GM23338 (cell line): Measurements from ENCODE around the gene PRKCG. TPM values are rescaled to one million over a fixed set of nuclear protein-coding genes. Genes with fewer than 3 reads are reported as not detected.

ENCODE experiments used
- ATAC-seq: fragments of 200-7000 bp; cut with Tn5 transposase; 3 replicates; pipeline ENCODE4 v1.9.1; 2020
- DNase-seq: peaks from one replicate; pipeline ENCODE4 v3.0.0-alpha.2; 2015; ENCODE audit warnings: low spot score
- H2AFZ ChIP-seq: fragments of 200-600 bp; sonication (generic); 2 replicates; pipeline ENCODE4 v1.8.0; 2016; ENCODE audit warnings: antibody characterized with exemption, mild to moderate bottlenecking, moderate library complexity
- H3F3A ChIP-seq: fragments of 200-600 bp; sonication (generic); replicated peaks from 2 replicates; pipeline ENCODE4 v1.8.0; 2017; ENCODE audit warnings: antibody characterized with exemption, mixed run types, low read depth
- H3K27ac ChIP-seq: fragments of 200-600 bp; sonication (generic); 2 replicates; pipeline ENCODE4 v1.6.1; 2016; ENCODE audit warnings: low read depth
- H3K27me3 ChIP-seq: fragments of 200-600 bp; sonication (generic); 2 replicates; pipeline ENCODE4 v1.8.0; 2016; ENCODE audit warnings: mild to moderate bottlenecking, mixed run types, moderate library complexity; ENCODE audit not compliant: insufficient read depth
- H3K36me3 ChIP-seq: fragments of 200-600 bp; sonication (generic); 2 replicates; pipeline ENCODE4 v1.8.0; 2016; ENCODE audit warnings: mild to moderate bottlenecking; ENCODE audit not compliant: insufficient read depth
- H3K4me1 ChIP-seq: fragments of 200-600 bp; sonication (generic); 2 replicates; pipeline ENCODE4 v1.8.0; 2016; ENCODE audit warnings: mild to moderate bottlenecking, moderate library complexity; ENCODE audit not compliant: insufficient read depth
- H3K4me2 ChIP-seq: fragments of 200-600 bp; sonication (generic); 2 replicates; pipeline ENCODE4 v1.7.1; 2017; ENCODE audit warnings: mixed run types
- H3K4me3 ChIP-seq: fragments of 200-600 bp; sonication (generic); 2 replicates; pipeline ENCODE4 v1.6.1; 2016; ENCODE audit warnings: mixed run types
- H3K79me2 ChIP-seq: fragments of 200-600 bp; sonication (generic); replicated peaks from 2 replicates; pipeline ENCODE4 v1.8.0; 2017; ENCODE audit warnings: mild to moderate bottlenecking; ENCODE audit not compliant: insufficient read depth
- H3K9me2 ChIP-seq: fragments of 200-600 bp; sonication (generic); 2 replicates; pipeline ENCODE4 v1.8.0; 2017; ENCODE audit not compliant: insufficient read depth
- H4K20me1 ChIP-seq: fragments of 200-600 bp; sonication (generic); replicated peaks from 2 replicates; pipeline ENCODE4 v1.8.0; 2017; ENCODE audit warnings: mild to moderate bottlenecking; ENCODE audit not compliant: insufficient read depth
- H3K27ac Mint-ChIP-seq: 2 replicates; pipeline ENCODE4 v1.8.0; 2020; ENCODE audit warnings: inconsistent platforms, mild to moderate bottlenecking, moderate library complexity, mixed read lengths
- H3K27me3 Mint-ChIP-seq: 3 replicates; pipeline ENCODE4 v1.8.0; 2022; ENCODE audit warnings: low read depth, mild to moderate bottlenecking, moderate library complexity, mixed read lengths, inconsistent platforms; ENCODE audit not compliant: insufficient read depth, poor library complexity
- H3K36me3 Mint-ChIP-seq: 3 replicates; pipeline ENCODE4 v1.8.0; 2021; ENCODE audit warnings: low read depth, mild to moderate bottlenecking, inconsistent platforms, moderate library complexity, mixed read lengths
- H3K4me1 Mint-ChIP-seq: 3 replicates; pipeline ENCODE4 v1.8.0; 2020; ENCODE audit warnings: mild to moderate bottlenecking, inconsistent platforms, mixed read lengths
- H3K4me3 Mint-ChIP-seq: 3 replicates; pipeline ENCODE4 v1.8.0; 2021; ENCODE audit warnings: moderate library complexity, mild to moderate bottlenecking, inconsistent platforms, mixed read lengths
- H3K9me3 Mint-ChIP-seq: 3 replicates; pipeline ENCODE4 v1.8.0; 2020; ENCODE audit warnings: moderate library complexity, mild to moderate bottlenecking, inconsistent platforms, mixed read lengths
- CREB1 ChIP-seq: fragments of 250-450 bp; sonication (Bioruptor Pico); IDR thresholded peaks from 2 replicates; pipeline ENCODE4 v1.5.0; 2020; ENCODE audit warnings: low read depth, mild to moderate bottlenecking, moderate library complexity
- EZH2 ChIP-seq: fragments of 200-600 bp; sonication (generic); IDR thresholded peaks from one replicate; pipeline ENCODE4 v1.8.0; 2017; ENCODE audit warnings: antibody characterized with exemption, mild to moderate bottlenecking, low read depth; ENCODE audit not compliant: unreplicated experiment
- EZH2phosphoT487 ChIP-seq: fragments of 200-600 bp; sonication (generic); IDR thresholded peaks from one replicate; pipeline ENCODE4 v1.8.1; 2018; ENCODE audit warnings: antibody characterized with exemption; ENCODE audit not compliant: unreplicated experiment
- JUNB ChIP-seq: IDR thresholded peaks from one replicate; pipeline ENCODE4 v1.6.1; 2016; ENCODE audit warnings: antibody characterized with exemption; ENCODE audit not compliant: unreplicated experiment
- NANOG ChIP-seq: IDR thresholded peaks from 2 replicates; pipeline ENCODE4 v1.6.1; 2016; ENCODE audit warnings: antibody characterized with exemption, borderline replicate concordance
- POLR2AphosphoS5 ChIP-seq: IDR thresholded peaks from 2 replicates; pipeline ENCODE4 v1.6.1; 2016; ENCODE audit warnings: antibody characterized with exemption, low read depth
- STAT1 ChIP-seq: IDR thresholded peaks from one replicate; pipeline ENCODE4 v1.6.1; 2016; ENCODE audit warnings: antibody characterized with exemption; ENCODE audit not compliant: unreplicated experiment
- ZNF114 ChIP-seq: fragments of 250-450 bp; sonication (Bioruptor Pico); IDR thresholded peaks from 2 replicates; pipeline ENCODE4 v1.5.0; 2020; ENCODE audit warnings: mild to moderate bottlenecking, moderate library complexity
- ZNF331 ChIP-seq: fragments of 250-450 bp; sonication (Bioruptor Pico); IDR thresholded peaks from 2 replicates; pipeline ENCODE4 v1.5.0; 2020; ENCODE audit warnings: low read depth, mild to moderate bottlenecking, moderate library complexity
- polyA plus RNA-seq: library from polyadenylated mRNA; unstranded; fragments of >200 nt; fragmentation: Nextera tagmentation; extraction: Ambion mirVana; gene quantifications from 2 replicates; pipeline ENCODE4 v1.2.1, GENCODE V29; 2016
- total RNA-seq: library from RNA; depleted of rRNA; stranded (reverse); fragments of >200 nt; shearing (Covaris generic); gene quantifications from 2 replicates; pipeline ENCODE4 v1.2.3, GENCODE V29; 2014
- TF ChIP-seq, protein P1 (sequence below): IDR thresholded peaks from one replicate; pipeline ENCODE4 v1.6.1; 2018; ENCODE audit warnings: antibody characterized with exemption; ENCODE audit not compliant: unreplicated experiment
- TF ChIP-seq, protein P2 (sequence below), 2 experiments: fragments of 200-600 bp in 1 of 2; sonication (generic) in 1 of 2; conservative IDR thresholded peaks; 2 replicates each; pipeline versions ENCODE4 v1.5.1 to v1.6.1; 2016 to 2017; ENCODE audit warnings: antibody characterized with exemption in 2 of 2, low read depth in 2 of 2, mild to moderate bottlenecking in 2 of 2, moderate library complexity in 1 of 2
- TF ChIP-seq, protein P3 (sequence below): fragments of 250-450 bp; sonication (Bioruptor Pico); IDR thresholded peaks from 2 replicates; pipeline ENCODE4 v1.5.0; 2020; ENCODE audit warnings: mild to moderate bottlenecking, moderate library complexity
- TF ChIP-seq, protein P4 (sequence below): IDR thresholded peaks from 2 replicates; pipeline ENCODE4 v1.6.1; 2016; ENCODE audit warnings: antibody characterized with exemption

PRKCG gene
- total and polyA plus RNA-seq, 2 experiments from 2014 or later = 15.4 to 15.9 TPM

DNA sequence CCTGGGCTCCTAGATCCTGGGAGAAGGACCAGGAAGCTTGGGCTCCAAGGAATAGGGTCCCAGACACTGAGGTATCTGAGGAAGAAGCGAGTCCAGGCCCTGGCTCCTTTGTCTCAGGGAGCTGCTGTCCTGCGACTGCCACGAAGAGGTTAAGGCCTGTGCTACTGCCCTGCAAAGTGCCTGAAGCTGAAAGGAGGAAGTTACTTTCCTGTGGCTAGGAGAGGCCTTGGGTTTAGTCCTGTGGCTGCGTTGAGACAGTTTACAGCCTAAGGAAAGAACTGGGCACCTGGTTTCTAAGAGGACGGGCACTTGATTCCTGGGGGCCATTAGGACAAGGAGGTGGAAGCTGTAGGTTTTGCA is 11.5 kb upstream of the PRKCG start:
- H3K9me2 ChIP-seq = no peaks in the 10 kb centered on the region
- ATAC-seq (no peak), DNase-seq (no peak)
- TF ChIP-seq POLR2AphosphoS5 (no peak), CREB1 (CRISPR knock-in tag) (no peak), EZH2phosphoT487 (no peak), ZNF114 (CRISPR knock-in tag) (no peak), NANOG (no peak), JUNB (no peak), EZH2 (no peak), ZNF331 (CRISPR knock-in tag) (no peak), STAT1 (no peak)
- TF ChIP-seq, protein P1, sequence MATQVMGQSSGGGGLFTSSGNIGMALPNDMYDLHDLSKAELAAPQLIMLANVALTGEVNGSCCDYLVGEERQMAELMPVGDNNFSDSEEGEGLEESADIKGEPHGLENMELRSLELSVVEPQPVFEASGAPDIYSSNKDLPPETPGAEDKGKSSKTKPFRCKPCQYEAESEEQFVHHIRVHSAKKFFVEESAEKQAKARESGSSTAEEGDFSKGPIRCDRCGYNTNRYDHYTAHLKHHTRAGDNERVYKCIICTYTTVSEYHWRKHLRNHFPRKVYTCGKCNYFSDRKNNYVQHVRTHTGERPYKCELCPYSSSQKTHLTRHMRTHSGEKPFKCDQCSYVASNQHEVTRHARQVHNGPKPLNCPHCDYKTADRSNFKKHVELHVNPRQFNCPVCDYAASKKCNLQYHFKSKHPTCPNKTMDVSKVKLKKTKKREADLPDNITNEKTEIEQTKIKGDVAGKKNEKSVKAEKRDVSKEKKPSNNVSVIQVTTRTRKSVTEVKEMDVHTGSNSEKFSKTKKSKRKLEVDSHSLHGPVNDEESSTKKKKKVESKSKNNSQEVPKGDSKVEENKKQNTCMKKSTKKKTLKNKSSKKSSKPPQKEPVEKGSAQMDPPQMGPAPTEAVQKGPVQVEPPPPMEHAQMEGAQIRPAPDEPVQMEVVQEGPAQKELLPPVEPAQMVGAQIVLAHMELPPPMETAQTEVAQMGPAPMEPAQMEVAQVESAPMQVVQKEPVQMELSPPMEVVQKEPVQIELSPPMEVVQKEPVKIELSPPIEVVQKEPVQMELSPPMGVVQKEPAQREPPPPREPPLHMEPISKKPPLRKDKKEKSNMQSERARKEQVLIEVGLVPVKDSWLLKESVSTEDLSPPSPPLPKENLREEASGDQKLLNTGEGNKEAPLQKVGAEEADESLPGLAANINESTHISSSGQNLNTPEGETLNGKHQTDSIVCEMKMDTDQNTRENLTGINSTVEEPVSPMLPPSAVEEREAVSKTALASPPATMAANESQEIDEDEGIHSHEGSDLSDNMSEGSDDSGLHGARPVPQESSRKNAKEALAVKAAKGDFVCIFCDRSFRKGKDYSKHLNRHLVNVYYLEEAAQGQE = no peak
- TF ChIP-seq, protein P2, sequence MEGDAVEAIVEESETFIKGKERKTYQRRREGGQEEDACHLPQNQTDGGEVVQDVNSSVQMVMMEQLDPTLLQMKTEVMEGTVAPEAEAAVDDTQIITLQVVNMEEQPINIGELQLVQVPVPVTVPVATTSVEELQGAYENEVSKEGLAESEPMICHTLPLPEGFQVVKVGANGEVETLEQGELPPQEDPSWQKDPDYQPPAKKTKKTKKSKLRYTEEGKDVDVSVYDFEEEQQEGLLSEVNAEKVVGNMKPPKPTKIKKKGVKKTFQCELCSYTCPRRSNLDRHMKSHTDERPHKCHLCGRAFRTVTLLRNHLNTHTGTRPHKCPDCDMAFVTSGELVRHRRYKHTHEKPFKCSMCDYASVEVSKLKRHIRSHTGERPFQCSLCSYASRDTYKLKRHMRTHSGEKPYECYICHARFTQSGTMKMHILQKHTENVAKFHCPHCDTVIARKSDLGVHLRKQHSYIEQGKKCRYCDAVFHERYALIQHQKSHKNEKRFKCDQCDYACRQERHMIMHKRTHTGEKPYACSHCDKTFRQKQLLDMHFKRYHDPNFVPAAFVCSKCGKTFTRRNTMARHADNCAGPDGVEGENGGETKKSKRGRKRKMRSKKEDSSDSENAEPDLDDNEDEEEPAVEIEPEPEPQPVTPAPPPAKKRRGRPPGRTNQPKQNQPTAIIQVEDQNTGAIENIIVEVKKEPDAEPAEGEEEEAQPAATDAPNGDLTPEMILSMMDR (conservative IDR thresholded peaks at IDR 0.05; ENCODE audit: low read depth in 2 of 2) = no peak
- TF ChIP-seq, protein P3, sequence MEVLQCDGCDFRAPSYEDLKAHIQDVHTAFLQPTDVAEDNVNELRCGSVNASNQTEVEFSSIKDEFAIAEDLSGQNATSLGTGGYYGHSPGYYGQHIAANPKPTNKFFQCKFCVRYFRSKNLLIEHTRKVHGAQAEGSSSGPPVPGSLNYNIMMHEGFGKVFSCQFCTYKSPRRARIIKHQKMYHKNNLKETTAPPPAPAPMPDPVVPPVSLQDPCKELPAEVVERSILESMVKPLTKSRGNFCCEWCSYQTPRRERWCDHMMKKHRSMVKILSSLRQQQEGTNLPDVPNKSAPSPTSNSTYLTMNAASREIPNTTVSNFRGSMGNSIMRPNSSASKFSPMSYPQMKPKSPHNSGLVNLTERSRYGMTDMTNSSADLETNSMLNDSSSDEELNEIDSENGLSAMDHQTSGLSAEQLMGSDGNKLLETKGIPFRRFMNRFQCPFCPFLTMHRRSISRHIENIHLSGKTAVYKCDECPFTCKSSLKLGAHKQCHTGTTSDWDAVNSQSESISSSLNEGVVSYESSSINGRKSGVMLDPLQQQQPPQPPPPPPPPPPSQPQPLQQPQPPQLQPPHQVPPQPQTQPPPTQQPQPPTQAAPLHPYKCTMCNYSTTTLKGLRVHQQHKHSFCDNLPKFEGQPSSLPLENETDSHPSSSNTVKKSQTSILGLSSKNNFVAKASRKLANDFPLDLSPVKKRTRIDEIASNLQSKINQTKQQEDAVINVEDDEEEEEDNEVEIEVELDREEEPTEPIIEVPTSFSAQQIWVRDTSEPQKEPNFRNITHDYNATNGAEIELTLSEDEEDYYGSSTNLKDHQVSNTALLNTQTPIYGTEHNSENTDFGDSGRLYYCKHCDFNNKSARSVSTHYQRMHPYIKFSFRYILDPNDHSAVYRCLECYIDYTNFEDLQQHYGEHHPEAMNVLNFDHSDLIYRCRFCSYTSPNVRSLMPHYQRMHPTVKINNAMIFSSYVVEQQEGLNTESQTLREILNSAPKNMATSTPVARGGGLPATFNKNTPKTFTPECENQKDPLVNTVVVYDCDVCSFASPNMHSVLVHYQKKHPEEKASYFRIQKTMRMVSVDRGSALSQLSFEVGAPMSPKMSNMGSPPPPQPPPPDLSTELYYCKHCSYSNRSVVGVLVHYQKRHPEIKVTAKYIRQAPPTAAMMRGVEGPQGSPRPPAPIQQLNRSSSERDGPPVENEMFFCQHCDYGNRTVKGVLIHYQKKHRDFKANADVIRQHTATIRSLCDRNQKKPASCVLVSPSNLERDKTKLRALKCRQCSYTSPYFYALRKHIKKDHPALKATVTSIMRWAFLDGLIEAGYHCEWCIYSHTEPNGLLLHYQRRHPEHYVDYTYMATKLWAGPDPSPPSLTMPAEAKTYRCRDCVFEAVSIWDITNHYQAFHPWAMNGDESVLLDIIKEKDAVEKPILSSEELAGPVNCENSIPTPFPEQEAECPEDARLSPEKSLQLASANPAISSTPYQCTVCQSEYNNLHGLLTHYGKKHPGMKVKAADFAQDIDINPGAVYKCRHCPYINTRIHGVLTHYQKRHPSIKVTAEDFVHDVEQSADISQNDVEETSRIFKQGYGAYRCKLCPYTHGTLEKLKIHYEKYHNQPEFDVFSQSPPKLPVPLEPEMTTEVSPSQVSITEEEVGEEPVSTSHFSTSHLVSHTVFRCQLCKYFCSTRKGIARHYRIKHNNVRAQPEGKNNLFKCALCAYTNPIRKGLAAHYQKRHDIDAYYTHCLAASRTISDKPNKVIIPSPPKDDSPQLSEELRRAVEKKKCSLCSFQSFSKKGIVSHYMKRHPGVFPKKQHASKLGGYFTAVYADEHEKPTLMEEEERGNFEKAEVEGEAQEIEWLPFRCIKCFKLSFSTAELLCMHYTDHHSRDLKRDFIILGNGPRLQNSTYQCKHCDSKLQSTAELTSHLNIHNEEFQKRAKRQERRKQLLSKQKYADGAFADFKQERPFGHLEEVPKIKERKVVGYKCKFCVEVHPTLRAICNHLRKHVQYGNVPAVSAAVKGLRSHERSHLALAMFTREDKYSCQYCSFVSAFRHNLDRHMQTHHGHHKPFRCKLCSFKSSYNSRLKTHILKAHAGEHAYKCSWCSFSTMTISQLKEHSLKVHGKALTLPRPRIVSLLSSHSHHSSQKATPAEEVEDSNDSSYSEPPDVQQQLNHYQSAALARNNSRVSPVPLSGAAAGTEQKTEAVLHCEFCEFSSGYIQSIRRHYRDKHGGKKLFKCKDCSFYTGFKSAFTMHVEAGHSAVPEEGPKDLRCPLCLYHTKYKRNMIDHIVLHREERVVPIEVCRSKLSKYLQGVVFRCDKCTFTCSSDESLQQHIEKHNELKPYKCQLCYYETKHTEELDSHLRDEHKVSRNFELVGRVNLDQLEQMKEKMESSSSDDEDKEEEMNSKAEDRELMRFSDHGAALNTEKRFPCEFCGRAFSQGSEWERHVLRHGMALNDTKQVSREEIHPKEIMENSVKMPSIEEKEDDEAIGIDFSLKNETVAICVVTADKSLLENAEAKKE (CRISPR knock-in tag) = no peak
- TF ChIP-seq, protein P4, sequence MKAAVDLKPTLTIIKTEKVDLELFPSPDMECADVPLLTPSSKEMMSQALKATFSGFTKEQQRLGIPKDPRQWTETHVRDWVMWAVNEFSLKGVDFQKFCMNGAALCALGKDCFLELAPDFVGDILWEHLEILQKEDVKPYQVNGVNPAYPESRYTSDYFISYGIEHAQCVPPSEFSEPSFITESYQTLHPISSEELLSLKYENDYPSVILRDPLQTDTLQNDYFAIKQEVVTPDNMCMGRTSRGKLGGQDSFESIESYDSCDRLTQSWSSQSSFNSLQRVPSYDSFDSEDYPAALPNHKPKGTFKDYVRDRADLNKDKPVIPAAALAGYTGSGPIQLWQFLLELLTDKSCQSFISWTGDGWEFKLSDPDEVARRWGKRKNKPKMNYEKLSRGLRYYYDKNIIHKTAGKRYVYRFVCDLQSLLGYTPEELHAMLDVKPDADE = no peak
- Mint-ChIP-seq H3K27ac (0 out of 2 replicates have a peak overlapping the region, but pooled peaks have one; percentile 68), H3K36me3 (peaks cover 31% of the 10 kb centered on the region), H3K9me3 (no peaks in the 10 kb centered on the region), H3K4me1 (peaks cover 34% of the 10 kb centered on the region), H3K27me3 (peaks cover 35% of the 10 kb centered on the region), H3K4me3 (peak overlapping the region; percentile 63)
- H3K4me2 ChIP-seq = 0 out of 2 replicates have a peak overlapping the region, but pooled peaks have one; percentile 55
- peaks cover 19% of the 10 kb centered on the region for H3K4me1 ChIP-seq
- H3F3A ChIP-seq = peaks cover 25% of the 10 kb centered on the region
- H3K27ac ChIP-seq = peak overlapping the region; percentile 66; the same call in 1 of the 2 replicates
- peaks cover 8% of the 10 kb centered on the region for H4K20me1 ChIP-seq
- H3K79me2 ChIP-seq = peaks cover 28% of the 10 kb centered on the region
- peak overlapping the region; percentile 99; the same call in 1 of the 2 replicates for H3K4me3 ChIP-seq
- peaks cover 18% of the 10 kb centered on the region; the same call in 1 of the 2 replicates for H3K36me3 ChIP-seq
- no peak overlapping the region for H2AFZ ChIP-seq
- no peaks in the 10 kb centered on the region for H3K27me3 ChIP-seq
